Measurements from ENCODE around the gene RALGAPA2. TPM values are rescaled to one million over a fixed set of nuclear protein-coding genes. Genes with fewer than 3 reads are reported as not detected.

The RALGAPA2 gene
- total RNA-seq, 4 donors from 2014 or later: 20.1 to 27.7 (median 23.0) TPM

DNA sequence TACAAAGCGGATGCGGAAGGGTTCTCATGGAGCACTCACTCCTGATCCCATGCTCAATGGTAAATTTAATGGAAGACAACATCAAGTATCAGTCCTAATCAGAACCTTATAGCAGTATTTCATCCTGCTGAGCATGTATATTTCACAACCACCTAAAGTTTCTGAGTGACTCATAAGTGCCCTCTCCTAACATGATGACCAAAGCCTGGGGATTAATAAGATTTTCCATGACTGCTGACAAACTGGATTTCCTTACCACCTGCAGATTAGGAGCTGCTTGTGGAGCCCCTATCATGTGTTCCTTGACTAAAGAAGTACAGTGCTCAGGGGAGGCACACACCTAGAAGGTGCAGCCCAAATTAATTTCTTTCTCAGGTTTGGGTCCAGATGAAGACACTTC lies 231.8 kb downstream of the RALGAPA2 start:
- no peaks in the 10 kb centered on the region for H3K4me1 ChIP-seq
- 100% methylated on average over 2 of the region's 2 CpGs for WGBS
- no peak overlapping the region for H3K4me3 ChIP-seq
- intact Hi-C loops (cut with DNase I): no loop called here
- H3K27ac ChIP-seq (replicated peaks in 1 of 4): no peak overlapping the region
- peaks cover 0 to 18% (median 8%) of the 10 kb centered on the region in 4 donors for H3K36me3 ChIP-seq
- H3K9me3 ChIP-seq: no peaks in the 10 kb centered on the region
- TF ChIP-seq EP300 (IDR thresholded peaks at IDR 0.05): no peak
- no peak for TF ChIP-seq POLR2A (IDR thresholded peaks at IDR 0.05; ENCODE audit: low read depth)
- TF ChIP-seq POLR2AphosphoS5 (IDR thresholded peaks at IDR 0.05): no peak
- TF ChIP-seq, protein P1, sequence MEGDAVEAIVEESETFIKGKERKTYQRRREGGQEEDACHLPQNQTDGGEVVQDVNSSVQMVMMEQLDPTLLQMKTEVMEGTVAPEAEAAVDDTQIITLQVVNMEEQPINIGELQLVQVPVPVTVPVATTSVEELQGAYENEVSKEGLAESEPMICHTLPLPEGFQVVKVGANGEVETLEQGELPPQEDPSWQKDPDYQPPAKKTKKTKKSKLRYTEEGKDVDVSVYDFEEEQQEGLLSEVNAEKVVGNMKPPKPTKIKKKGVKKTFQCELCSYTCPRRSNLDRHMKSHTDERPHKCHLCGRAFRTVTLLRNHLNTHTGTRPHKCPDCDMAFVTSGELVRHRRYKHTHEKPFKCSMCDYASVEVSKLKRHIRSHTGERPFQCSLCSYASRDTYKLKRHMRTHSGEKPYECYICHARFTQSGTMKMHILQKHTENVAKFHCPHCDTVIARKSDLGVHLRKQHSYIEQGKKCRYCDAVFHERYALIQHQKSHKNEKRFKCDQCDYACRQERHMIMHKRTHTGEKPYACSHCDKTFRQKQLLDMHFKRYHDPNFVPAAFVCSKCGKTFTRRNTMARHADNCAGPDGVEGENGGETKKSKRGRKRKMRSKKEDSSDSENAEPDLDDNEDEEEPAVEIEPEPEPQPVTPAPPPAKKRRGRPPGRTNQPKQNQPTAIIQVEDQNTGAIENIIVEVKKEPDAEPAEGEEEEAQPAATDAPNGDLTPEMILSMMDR (IDR thresholded peaks at IDR 0.05): no peak
- DNase-seq (ENCODE audit: extremely low spot score): no peak
- H3K27me3 ChIP-seq: no peaks in the 10 kb centered on the region

DNA sequence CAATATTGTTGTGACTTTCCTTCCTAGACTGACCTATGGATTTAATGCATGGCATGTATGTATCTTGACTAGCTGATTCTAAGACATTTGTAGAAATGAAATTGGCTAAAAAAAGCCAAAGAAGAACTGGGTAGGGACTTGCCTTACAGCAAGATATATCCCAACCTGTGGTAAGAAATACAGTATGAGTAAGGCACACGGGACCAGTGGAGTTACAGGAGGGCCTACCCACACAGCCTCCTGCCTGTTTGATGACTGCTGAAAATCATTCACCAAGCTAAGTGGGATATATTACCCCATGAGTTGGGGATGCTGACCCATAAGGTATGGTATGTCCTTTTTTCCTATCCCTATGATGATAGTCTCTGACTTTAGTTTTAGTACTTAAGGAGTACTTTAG lies 232.3 kb downstream of the RALGAPA2 start:
- Histone ChIP-seq H3K4me1 (no peaks in the 10 kb centered on the region), H3K4me3 (no peak overlapping the region), H3K27ac (replicated peaks in 1 of 4) (no peak overlapping the region), H3K36me3 (peaks cover 0 to 18% (median 8%) of the 10 kb centered on the region in 4 donors), H3K9me3 (no peaks in the 10 kb centered on the region), H3K27me3 (no peaks in the 10 kb centered on the region)
- no peak for DNase-seq (ENCODE audit: extremely low spot score)
- 95% methylated on average over 1 of the region's 1 CpG for WGBS
- TF ChIP-seq, protein P1 (IDR thresholded peaks at IDR 0.05): no peak
- no peak for TF ChIP-seq EP300 (IDR thresholded peaks at IDR 0.05)
- no peak for TF ChIP-seq POLR2A (IDR thresholded peaks at IDR 0.05; ENCODE audit: low read depth)
- no peak for TF ChIP-seq POLR2AphosphoS5 (IDR thresholded peaks at IDR 0.05)
- intact Hi-C loops (cut with DNase I): no loop called here

GRCh38 chr20:20477444-20478041 lies 234.9 kb downstream of the RALGAPA2 start:
- TF ChIP-seq POLR2A (IDR thresholded peaks at IDR 0.05; ENCODE audit: low read depth): no peak
- TF ChIP-seq, protein P1 (IDR thresholded peaks at IDR 0.05): no peak
- no peak for TF ChIP-seq POLR2AphosphoS5 (IDR thresholded peaks at IDR 0.05)
- no peak for TF ChIP-seq EP300 (IDR thresholded peaks at IDR 0.05)
- peaks cover 0 to 25% (median 7%) of the 10 kb centered on the region in 4 donors for H3K36me3 ChIP-seq
- H3K4me1 ChIP-seq: no peaks in the 10 kb centered on the region
- no peak for DNase-seq (ENCODE audit: extremely low spot score)
- H3K27ac ChIP-seq (replicated peaks in 1 of 4): no peak overlapping the region
- H3K9me3 ChIP-seq: no peaks in the 10 kb centered on the region
- no peak overlapping the region for H3K4me3 ChIP-seq
- H3K27me3 ChIP-seq: no peaks in the 10 kb centered on the region
- 89% methylated on average over 5 of the region's 5 CpGs for WGBS
- intact Hi-C loops (cut with DNase I): no loop called here

DNA sequence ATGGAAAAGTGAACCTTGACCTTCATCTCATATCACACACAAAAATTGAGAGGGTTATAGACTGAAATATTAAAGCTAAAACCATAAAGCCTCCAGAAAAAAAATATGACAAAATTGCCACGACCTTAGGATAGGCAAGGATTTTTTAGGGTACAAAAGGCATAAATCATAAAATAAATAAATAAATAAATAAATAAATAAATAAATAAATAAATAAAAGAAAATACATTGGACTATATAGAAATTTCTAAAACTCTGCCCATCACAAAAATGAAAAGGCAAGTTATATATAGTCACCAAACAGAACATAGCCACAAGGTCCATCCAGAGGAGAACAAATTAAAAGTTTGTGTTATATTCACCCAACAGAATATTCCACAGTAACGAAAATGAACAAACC lies 235.9 kb downstream of the RALGAPA2 start:
- Histone ChIP-seq H3K27ac (replicated peaks in 1 of 4) (no peak overlapping the region), H3K36me3 (peaks cover 0 to 30% (median 7%) of the 10 kb centered on the region in 4 donors), H3K4me3 (no peak overlapping the region), H3K9me3 (no peaks in the 10 kb centered on the region), H3K4me1 (no peaks in the 10 kb centered on the region), H3K27me3 (no peaks in the 10 kb centered on the region)
- DNase-seq (ENCODE audit: extremely low spot score): no peak
- 98% methylated on average over 2 of the region's 2 CpGs for WGBS
- intact Hi-C loops (cut with DNase I): no loop called here
- no peak for TF ChIP-seq POLR2A (IDR thresholded peaks at IDR 0.05; ENCODE audit: low read depth)
- no peak for TF ChIP-seq POLR2AphosphoS5 (IDR thresholded peaks at IDR 0.05)
- TF ChIP-seq, protein P1 (IDR thresholded peaks at IDR 0.05): no peak
- no peak for TF ChIP-seq EP300 (IDR thresholded peaks at IDR 0.05)

DNA sequence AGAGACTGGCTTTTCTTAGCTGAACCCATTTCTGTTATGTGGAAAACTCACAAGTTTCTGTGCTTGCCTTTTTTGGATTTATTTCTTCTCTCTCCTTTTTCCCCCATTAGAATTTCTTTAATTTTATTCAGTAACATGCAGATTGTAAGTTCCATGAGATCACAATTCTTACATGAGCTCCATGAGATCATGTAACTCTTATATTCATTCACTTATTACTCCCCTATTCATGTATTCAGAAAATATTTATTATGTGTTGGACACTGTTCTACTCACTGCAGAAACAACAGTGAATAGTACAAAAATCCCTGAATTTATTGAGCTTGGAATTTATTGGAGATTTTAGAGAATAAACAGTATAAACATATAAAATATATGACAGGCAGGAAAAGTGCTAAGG lies 238.8 kb downstream of the RALGAPA2 start:
- DNase-seq (ENCODE audit: extremely low spot score): no peak
- Histone ChIP-seq H3K4me3 (no peak overlapping the region), H3K4me1 (no peaks in the 10 kb centered on the region), H3K27ac (replicated peaks in 1 of 4) (no peak overlapping the region), H3K9me3 (no peaks in the 10 kb centered on the region), H3K36me3 (peaks cover 0 to 27% (median 1%) of the 10 kb centered on the region in 4 donors), H3K27me3 (no peaks in the 10 kb centered on the region)
- no peak for TF ChIP-seq POLR2A (IDR thresholded peaks at IDR 0.05; ENCODE audit: low read depth)
- intact Hi-C loops (cut with DNase I): no loop called here

Data from esophagus muscularis mucosa (tissue), 4 donors.